Activated CD8-positive, alpha-beta memory T cell treated with anti-CD3 and anti-CD28 coated beads for 4 hours (primary cell): ENCODE data around the gene ALDH9A1.
"Not testable (repeated sequence)": the region's sequence is repeated elsewhere in the genome, so short reads cannot be mapped to it uniquely, and the experiment has no call there.

Experiments
- DNase-seq, 2 donors: peaks; one replicate each; pipeline ENCODE4 v3.0.0-alpha.2; 2020; ENCODE audit warnings: low read depth in 2 of 2

ALDH9A1 gene

GRCh38 chr1:165697881-165698760 lies at the start of gene ALDH9A1:
ALDH9A1 (minus strand) TSS chr1:165698562; CDS start chr1:165698558, 4 bp downstream.
- DNase-seq: peak; percentile 68 to 73

DNA sequence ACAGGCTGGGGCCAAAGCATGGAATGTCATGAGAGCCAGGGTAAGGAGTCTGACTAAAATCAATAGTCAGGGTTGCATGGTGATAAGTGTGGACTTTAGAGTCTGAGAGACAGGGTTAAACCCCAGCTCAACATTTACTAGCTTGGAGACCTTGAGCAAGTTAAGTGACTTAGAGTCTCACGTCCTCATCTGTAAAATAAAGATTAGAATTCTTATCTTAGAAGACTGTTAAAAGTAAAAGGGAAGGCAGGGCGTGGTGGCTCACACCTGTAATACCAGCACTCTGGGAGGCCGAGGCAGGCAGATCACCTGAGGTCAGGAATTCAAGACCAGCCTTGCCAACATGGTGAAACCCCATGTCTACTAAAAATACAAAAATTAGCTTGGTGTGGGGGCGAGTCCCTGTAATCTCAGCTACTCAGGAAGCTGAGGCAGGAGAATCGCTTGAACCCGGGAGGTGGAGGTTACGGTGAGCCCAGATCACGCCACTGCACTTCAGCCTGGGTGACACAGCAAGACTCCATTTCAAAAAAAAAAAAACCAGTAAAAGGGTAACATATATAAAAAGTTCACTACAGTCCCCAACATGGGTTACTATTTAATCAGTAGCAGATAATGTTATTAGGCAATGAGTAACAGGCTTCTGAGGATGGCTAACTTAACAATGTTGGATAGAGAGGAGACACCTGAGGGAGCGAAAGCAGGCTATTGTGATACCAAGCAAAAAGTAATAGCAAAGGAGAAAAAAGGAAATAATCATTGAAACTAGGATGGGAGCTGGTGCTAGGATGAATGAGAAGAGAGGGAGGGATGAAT lies 49.5 kb upstream of the ALDH9A1 start:
- no peak for DNase-seq

DNA sequence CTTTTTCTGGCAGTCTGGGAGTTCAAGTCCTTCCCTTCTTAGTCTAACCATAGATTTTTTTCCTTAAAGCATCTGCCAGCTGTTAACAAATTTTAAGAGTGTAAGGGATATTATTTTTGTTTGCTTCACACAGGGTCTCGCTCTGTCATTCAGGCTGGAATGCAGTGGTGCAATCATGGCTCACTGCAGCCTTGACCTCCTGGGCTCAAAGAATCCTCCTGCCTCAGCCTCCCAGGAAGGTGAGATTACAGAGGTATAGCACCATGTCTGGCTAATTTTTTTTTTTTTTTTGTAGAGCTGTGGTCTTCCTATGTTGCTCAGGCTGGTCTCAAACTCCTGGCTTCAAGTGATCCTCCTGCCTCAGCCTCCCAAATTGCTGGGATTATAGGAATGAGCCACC lies 46.6 kb upstream of the ALDH9A1 start:
- not testable (repeated sequence) for DNase-seq

GRCh38 chr1:165742194-165742593 lies 43.8 kb upstream of the ALDH9A1 start:
- no peak for DNase-seq

GRCh38 chr1:165738794-165739193 lies 40.4 kb upstream of the ALDH9A1 start:
- DNase-seq: no peak

- no peak for DNase-seq
These were observed 38.8 kb upstream of the ALDH9A1 start for GRCh38 chr1:165737196-165737595.

DNA sequence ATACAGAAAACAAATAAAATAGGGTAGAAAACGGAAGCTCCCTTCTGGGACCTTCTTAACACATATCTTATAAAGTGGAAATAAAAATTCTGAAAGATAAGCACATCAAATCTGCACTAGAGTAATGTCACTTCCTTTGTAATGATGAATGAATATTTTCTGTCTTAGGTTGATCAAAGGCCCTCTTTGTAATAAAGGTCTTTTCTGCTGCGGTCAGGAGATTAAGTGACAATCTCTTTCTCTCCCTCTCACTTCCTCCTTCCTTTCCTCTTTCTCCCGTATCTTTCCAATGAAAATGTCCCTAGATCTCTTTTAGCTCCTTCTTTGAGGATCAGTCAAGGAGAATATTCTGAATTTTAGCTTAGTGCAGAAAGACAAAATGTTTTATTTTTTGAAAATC lies 36.5 kb upstream of the ALDH9A1 start:
- DNase-seq: no peak

DNA sequence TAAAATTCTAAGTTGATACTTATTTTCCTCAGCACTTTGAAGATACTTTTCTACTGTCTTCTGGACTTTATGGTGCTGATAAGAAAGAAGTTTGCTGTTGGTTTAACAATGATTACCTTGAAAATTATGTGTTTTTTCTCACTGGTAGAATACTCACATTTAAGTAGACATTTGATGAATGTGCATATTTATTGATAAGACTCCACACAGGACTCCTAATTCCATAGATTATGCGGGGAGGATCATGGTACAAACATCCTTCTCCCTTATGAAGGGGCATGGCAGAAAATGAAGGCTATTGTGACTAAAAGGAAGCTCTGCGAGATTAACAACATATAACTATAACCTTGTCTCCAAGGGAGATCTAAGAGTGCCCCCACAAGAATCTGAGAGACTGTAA lies 28.5 kb upstream of the ALDH9A1 start:
- no peak for DNase-seq

GRCh38 chr1:165726169-165726568 lies 27.8 kb upstream of the ALDH9A1 start:
- no peak for DNase-seq

DNA sequence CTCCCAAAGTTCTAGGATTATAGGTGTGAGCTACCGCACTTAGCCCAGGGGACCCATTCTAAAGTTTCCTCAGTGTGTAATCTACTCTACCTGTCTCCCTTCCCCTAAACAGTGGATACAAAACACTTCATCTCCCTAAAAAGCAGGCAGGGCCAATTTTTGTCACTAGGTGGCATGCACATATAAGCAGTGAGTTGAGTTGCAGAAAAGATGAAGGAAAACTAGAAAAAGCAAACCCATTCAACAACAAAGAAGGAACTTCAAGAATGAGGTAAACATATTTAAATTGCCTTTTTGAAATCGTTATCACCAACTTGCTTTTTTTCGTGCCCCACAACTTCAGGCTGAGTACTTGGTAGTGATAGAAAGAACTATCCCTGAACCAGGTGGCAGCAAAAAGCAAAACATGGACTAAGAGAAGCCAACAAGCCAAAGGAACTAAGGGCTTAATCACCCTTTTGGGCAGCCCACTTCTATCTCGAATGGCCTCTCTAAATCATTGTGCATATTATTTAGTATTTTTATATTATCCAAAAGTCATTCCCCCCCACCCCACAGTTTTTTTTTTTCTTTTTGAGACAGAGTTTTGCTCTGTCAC lies 19.7 kb upstream of the ALDH9A1 start:
- no peak for DNase-seq

- DNase-seq: not testable (repeated sequence)
These were observed 18.1 kb upstream of the ALDH9A1 start for GRCh38 chr1:165716265-165717051.

GRCh38 chr1:165712764-165713163 lies 14.4 kb upstream of the ALDH9A1 start:
- no peak for DNase-seq

- no peak for DNase-seq
These were observed 9.8 kb upstream of the ALDH9A1 start for GRCh38 chr1:165707984-165708706.

DNA sequence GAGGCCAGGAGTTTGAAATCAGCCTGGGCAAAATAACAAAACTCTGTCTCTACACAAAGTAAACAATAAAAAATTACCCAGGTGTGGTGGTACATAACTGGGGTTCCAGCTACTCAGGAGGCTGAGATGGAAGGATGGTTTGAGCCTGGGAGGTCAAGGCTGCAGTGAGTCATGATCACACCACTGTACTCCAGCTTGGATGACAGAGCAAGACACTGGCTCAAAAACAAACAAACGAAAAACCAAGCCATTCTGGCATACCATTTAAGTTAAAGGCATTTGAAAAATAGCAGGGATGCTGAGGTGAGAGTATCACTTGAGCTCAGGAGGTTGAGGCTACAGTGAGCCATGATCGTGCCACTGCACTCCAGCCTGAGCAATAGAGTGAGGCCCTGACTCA lies 5.3 kb upstream of the ALDH9A1 start:
- no peak for DNase-seq

- DNase-seq: not testable (repeated sequence)
These were observed 3.6 kb upstream of the ALDH9A1 start for GRCh38 chr1:165701922-165702321.

- no peak for DNase-seq
These were observed 1.2 kb upstream of the ALDH9A1 start for GRCh38 chr1:165699577-165699976.

DNA sequence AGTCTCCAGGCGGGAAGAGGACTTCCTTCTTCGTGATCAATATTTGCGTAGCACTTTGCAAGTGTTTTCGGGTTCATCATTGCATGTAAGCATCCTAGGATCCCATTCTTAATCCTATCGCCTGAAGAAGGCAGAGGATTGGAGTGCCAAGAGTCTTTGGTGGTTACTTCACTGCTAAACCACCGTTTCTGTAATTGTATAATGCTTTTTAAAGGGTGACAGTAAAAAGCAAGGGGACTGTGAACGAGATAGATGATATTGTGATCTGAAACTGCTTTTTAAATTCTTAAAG lies 345 bp upstream of the ALDH9A1 start:
- no peak for DNase-seq

GRCh38 chr1:165697491-165697880 lies 876 bp downstream of the ALDH9A1 start:
- no peak for DNase-seq

GRCh38 chr1:165696625-165697100 lies 1.7 kb downstream of the ALDH9A1 start:
- DNase-seq: no peak

DNA sequence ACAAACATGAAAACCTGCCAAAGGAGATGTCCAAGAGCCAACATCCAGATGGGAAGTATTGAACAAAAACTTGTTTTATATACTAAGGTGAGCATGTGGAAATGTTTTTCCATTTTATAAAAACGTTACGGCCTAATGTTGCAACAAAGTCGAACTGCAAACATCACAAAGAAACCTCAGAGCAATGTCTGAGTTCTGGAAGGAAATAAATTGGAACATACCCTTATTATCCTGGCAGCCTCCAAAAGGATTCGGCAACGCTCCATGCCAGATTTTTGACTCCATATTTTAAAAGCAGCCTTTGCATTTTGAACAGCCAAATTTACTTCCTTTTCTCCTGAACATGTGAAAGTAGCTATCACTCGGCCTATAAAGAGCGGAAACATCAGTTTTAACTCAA lies 3.3 kb downstream of the ALDH9A1 start:
- no peak for DNase-seq

- DNase-seq: no peak
These were observed 10.3 kb downstream of the ALDH9A1 start for GRCh38 chr1:165688046-165688445.
